DOHH2 (cell line): Measurements from ENCODE around the gene NAP1L4.

Experiments
- CTCF ChIP-seq: fragments of 200-600 bp; sonication (generic); IDR thresholded peaks from one replicate; pipeline ENCODE4 v1.5.1; 2014; ENCODE audit warnings: antibody characterized with exemption, mild to moderate bottlenecking, low read depth, low read length; ENCODE audit not compliant: poor library complexity, severe bottlenecking
- EZH2phosphoT487 ChIP-seq: fragments of 200-600 bp; sonication (generic); IDR thresholded peaks from 2 replicates; pipeline ENCODE4 v1.6.1; 2017; ENCODE audit warnings: borderline replicate concordance, mild to moderate bottlenecking, antibody characterized with exemption, low read length, moderate library complexity, mixed read lengths

- TF ChIP-seq CTCF (no peak), EZH2phosphoT487 (no peak)
Measured at GRCh38 chr11:2940147-2940920, 51.8 kb downstream of the NAP1L4 start.
